MM.1S (cell line): ENCODE measurements around the gene FARS2.

Source experiments
- EZH2 ChIP-seq: fragments of 300-600 bp; sonication (generic); optimal IDR thresholded peaks from 2 replicates; pipeline ENCODE3; 2017; ENCODE audit warnings: low read depth, mild to moderate bottlenecking, antibody characterized with exemption, low read length, mixed read lengths
- EZH2phosphoT487 ChIP-seq: fragments of 300-600 bp; sonication (generic); IDR thresholded peaks from 2 replicates; pipeline ENCODE4 v1.6.1; 2018; ENCODE audit warnings: antibody characterized with exemption, low read length
- TF ChIP-seq, protein P1 (sequence below): fragments of 300-600 bp; sonication (generic); IDR thresholded peaks from 2 replicates; pipeline ENCODE4 v1.5.1; 2016; ENCODE audit warnings: antibody characterized with exemption, low read length, mixed read lengths

DNA sequence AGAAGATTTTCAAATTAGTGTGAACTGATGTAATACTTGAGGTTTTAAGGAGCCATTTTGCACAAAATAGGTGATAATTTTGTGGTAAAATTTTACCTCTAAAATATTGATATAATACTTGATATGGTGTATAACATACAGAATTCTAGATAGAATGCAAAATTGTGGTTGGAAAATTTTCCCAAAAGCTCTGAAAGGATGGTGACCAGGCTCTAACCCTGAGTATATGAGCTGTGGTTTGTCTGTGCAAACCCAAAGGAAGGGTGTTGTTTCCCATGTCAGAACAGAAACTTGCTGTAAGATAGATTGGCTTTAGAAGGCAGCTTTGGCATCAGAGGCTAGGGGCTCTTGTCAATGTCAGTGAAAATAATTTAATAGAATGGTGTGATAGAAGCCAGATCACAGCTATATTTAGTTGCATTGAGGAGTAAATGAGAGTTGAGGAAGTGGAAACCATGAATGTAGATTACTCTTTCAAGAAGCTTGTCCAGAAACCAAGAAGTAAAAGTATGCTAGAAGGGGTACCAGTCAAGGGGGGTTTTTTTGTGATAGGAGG, 257.7 kb downstream of the FARS2 start:
- TF ChIP-seq, protein P1, sequence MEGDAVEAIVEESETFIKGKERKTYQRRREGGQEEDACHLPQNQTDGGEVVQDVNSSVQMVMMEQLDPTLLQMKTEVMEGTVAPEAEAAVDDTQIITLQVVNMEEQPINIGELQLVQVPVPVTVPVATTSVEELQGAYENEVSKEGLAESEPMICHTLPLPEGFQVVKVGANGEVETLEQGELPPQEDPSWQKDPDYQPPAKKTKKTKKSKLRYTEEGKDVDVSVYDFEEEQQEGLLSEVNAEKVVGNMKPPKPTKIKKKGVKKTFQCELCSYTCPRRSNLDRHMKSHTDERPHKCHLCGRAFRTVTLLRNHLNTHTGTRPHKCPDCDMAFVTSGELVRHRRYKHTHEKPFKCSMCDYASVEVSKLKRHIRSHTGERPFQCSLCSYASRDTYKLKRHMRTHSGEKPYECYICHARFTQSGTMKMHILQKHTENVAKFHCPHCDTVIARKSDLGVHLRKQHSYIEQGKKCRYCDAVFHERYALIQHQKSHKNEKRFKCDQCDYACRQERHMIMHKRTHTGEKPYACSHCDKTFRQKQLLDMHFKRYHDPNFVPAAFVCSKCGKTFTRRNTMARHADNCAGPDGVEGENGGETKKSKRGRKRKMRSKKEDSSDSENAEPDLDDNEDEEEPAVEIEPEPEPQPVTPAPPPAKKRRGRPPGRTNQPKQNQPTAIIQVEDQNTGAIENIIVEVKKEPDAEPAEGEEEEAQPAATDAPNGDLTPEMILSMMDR: no peak
- TF ChIP-seq EZH2phosphoT487: no peak
- no peak for TF ChIP-seq EZH2
